ENCODE measurements around the gene C1orf232.

Gene C1orf232

GRCh38 chr1:26155370-26156284 is 13.1 kb downstream of the C1orf232 start:
- no peak for DNase-seq

- DNase-seq: no peak
Measured at GRCh38 chr1:26154750-26155149, 14.0 kb downstream of the C1orf232 start.

- no peak for DNase-seq
Measured at GRCh38 chr1:26153966-26154532, 14.7 kb downstream of the C1orf232 start.

- DNase-seq: no peak
Measured at GRCh38 chr1:26148887-26149286, 19.9 kb downstream of the C1orf232 start.

GRCh38 chr1:26145960-26146294 is 22.8 kb downstream of the C1orf232 start:
- no peak for DNase-seq

- peak; percentile 79 for DNase-seq
Measured at GRCh38 chr1:26145041-26145959, 23.5 kb downstream of the C1orf232 start.

GRCh38 chr1:26142159-26142558 is 26.6 kb downstream of the C1orf232 start:
- DNase-seq: no peak

GRCh38 chr1:26138974-26139558 is 29.7 kb downstream of the C1orf232 start:
- DNase-seq: no peak

GRCh38 chr1:26134466-26134865 is 34.3 kb downstream of the C1orf232 start:
- DNase-seq: no peak

GRCh38 chr1:26132834-26133167 is 36.0 kb downstream of the C1orf232 start:
- no peak for DNase-seq

GRCh38 chr1:26132128-26132833 is 36.5 kb downstream of the C1orf232 start:
- DNase-seq: no peak

GRCh38 chr1:26130695-26131094 is 38.1 kb downstream of the C1orf232 start:
- no peak for DNase-seq

GRCh38 chr1:26129778-26130177 is 39.0 kb downstream of the C1orf232 start:
- no peak for DNase-seq

- DNase-seq: no peak
Measured at GRCh38 chr1:26127235-26128163, 41.3 kb downstream of the C1orf232 start.

GRCh38 chr1:26126321-26127084 is 42.3 kb downstream of the C1orf232 start:
- no peak for DNase-seq

GRCh38 chr1:26125946-26126320 is 42.8 kb downstream of the C1orf232 start:
- DNase-seq: no peak

GRCh38 chr1:26125382-26125781 is 43.4 kb downstream of the C1orf232 start:
- DNase-seq: no peak

- no peak for DNase-seq
Measured at GRCh38 chr1:26124418-26125331, 44.1 kb downstream of the C1orf232 start.

Measured in EL (cell line).